GM12801 (cell line): ENCODE results near the gene TBL1XR1.

ENCODE experiments used
- TF ChIP-seq, protein P1 (sequence below): IDR thresholded peaks from one replicate; pipeline ENCODE4 v1.5.1; 2011; ENCODE audit warnings: control low read depth; ENCODE audit not compliant: insufficient read length; ENCODE audit errors: extremely low read depth

Gene TBL1XR1

DNA sequence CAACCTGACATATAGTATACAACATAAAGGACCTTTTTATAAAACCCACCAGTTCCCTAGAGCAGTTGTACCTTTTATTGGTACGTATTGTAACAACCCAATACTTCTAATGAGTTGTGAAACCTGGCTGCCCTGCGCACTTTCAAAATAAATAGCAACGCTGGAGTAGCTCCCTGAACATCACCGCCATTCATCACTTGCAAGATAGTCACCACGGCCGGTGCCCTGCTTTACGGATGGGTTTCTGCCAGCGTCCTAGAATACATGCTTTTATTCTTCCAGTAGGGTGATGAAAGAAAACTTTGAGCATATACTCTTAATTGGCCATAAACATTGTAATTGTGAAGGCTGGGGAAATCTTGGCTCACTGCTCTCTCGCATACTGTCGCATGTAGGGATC is 220.7 kb downstream of the TBL1XR1 start:
- TF ChIP-seq, protein P1, sequence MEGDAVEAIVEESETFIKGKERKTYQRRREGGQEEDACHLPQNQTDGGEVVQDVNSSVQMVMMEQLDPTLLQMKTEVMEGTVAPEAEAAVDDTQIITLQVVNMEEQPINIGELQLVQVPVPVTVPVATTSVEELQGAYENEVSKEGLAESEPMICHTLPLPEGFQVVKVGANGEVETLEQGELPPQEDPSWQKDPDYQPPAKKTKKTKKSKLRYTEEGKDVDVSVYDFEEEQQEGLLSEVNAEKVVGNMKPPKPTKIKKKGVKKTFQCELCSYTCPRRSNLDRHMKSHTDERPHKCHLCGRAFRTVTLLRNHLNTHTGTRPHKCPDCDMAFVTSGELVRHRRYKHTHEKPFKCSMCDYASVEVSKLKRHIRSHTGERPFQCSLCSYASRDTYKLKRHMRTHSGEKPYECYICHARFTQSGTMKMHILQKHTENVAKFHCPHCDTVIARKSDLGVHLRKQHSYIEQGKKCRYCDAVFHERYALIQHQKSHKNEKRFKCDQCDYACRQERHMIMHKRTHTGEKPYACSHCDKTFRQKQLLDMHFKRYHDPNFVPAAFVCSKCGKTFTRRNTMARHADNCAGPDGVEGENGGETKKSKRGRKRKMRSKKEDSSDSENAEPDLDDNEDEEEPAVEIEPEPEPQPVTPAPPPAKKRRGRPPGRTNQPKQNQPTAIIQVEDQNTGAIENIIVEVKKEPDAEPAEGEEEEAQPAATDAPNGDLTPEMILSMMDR: no peak

DNA sequence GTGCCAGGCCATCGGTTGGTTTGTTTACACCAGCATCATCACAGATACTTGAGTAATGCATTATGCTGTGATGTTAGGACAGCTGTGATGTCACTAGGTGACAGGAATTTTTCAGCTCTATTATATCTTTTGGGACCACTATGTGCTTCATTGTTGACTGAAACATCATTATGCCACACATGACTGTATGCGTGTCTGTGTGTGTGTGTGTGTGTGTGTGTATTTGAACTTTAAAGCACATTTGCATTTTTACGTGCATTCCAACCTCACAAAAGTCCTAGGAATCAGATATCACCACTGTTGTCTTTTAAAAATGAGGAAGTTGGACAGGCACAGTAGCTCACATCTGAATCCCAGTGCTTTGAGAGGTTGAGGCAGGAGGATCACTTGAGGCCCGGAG is 223.0 kb downstream of the TBL1XR1 start:
- TF ChIP-seq, protein P1: no peak

DNA sequence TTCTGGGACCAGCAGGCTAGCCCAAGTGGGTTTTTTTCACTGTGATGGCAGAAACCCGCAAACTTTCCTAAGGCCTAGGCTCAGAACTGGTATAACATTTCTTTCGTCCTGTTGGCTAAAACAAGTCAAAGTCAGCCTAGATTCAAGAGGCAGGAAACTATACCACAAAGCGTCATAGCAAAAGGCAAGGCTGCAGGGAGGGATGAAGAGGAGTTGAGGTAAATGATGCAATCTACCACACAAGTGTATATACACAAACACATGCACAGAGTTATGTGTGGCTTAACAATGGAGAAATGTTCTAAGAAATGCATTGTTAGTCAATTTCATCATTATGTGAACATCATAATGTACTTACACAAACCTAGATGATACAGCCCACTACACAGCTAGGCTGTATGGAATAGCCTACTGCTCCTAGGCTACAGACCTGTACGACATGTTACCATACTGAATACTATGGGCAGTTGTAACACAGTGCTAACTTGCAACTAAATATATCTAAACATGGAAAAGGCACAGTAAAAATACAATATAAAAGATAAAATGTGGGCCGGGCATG is 225.6 kb downstream of the TBL1XR1 start:
- TF ChIP-seq, protein P1: no peak

DNA sequence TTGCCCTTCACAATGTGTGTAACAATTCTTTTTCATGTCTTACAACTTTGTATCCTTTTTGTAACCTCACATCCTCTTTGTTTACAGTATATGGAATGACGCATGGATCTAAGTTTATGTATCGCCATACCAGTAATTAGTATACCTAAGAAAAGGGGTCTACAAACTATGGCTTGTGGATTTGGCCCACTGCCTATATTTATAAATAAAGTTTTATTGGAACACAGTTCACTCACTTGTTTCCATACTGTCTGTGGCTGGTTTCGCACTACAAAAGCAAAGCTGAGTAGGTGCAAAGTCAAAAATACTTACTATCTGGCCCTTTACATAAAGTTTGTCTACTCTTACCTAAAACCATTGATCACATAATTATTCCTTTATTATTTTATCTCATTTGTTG is 226.5 kb downstream of the TBL1XR1 start:
- TF ChIP-seq, protein P1: no peak

DNA sequence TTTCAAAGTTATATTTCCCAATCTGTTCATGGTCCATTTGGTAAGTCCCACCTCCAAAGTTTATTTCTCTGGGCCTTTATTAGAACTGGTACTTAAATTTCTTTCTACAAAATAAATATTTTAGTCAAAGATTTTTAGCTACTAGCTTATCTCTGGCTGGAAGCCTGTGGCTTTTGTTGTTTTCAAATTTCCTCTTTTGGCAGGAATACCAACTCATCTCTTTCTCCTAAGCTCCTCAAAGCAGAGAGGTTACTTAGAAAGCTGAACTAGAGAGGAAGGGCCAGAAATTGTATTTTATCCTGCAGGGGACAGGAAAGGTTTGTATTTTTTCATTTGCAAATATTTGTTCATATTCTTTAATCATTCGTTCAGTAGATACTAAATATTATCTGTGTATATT is 227.8 kb downstream of the TBL1XR1 start:
- TF ChIP-seq, protein P1: no peak
